H1 (cell line): Measurements from ENCODE around the gene CNFN. TPM values are rescaled to one million over a fixed set of nuclear protein-coding genes. Genes with fewer than 3 reads are reported as not detected.

Experiments
- EP300 ChIP-seq, 2 experiments: IDR thresholded peaks; 1 replicate in 1 of 2; 2 replicates in 1 of 2; pipeline ENCODE4 v1.6.1; 2011 to 2012; ENCODE audit warnings: low read depth in 2 of 2, low read length in 2 of 2, mild to moderate bottlenecking in 2 of 2, borderline replicate concordance in 1 of 2, inconsistent platforms in 1 of 2, moderate library complexity in 1 of 2
- MAX ChIP-seq: IDR thresholded peaks from 2 replicates; pipeline ENCODE4 v1.6.1; 2012; ENCODE audit warnings: inconsistent platforms
- NANOG ChIP-seq: IDR thresholded peaks from 2 replicates; pipeline ENCODE4 v1.6.1; 2011; ENCODE audit warnings: low read length, low read depth, mild to moderate bottlenecking, inconsistent platforms; ENCODE audit not compliant: insufficient read depth, poor library complexity, severe bottlenecking
- TEAD4 ChIP-seq: IDR thresholded peaks from 2 replicates; pipeline ENCODE4 v1.6.1; 2012; ENCODE audit warnings: low read depth, low read length, inconsistent platforms, mixed read lengths
- polyA plus RNA-seq, 7 experiments: library from polyadenylated mRNA; depleted of rRNA in 3 of 7; stranded (reverse) in 5 of 7; unstranded in 2 of 7; fragments of >200 nt in 5 of 7; fragments of 200-250 nt in 2 of 7; gene quantifications; 1 replicate in 5 of 7; 2 replicates in 1 of 7; 4 replicates in 1 of 7; pipeline versions ENCODE4 v1.2.1 to v1.2.3, GENCODE V29; 2011 to 2013; ENCODE audit warnings: missing spikeins in 2 of 7, mixed read lengths in 2 of 7
- total RNA-seq: library from RNA; stranded (reverse); fragmentation: NEBNext Ultra II Directional; extraction: Animal tissue kit (Norgen Biotek cat#: 25700); gene quantifications from 2 replicates; pipeline ENCODE4 v1.2.1, GENCODE V29; 2021

CNFN gene
- total and polyA plus RNA-seq, 2 of the 8 experiments (the other 6 are each of a cell fraction or from before 2014, with no cell fraction given), result 8.9 to 31.5 TPM

- no peak for TF ChIP-seq NANOG
- TF ChIP-seq TEAD4, result no peak
- no peak for TF ChIP-seq MAX
- no peak for TF ChIP-seq EP300 (IDR thresholded peaks at IDR 0.05; ENCODE audit: borderline replicate concordance in 1 of 2, low read depth in 2 of 2, low read length in 2 of 2)
Measured at GRCh38 chr19:42436006-42436405, 45.9 kb upstream of the CNFN start (continued).
